Right cardiac atrium (tissue), 5 donors: ENCODE measurements around the gene TMEM69. TPM values are rescaled to one million over a fixed set of nuclear protein-coding genes. Genes with fewer than 3 reads are reported as not detected.
A peak's percentile ranks its signal among the peaks of the same experiment; 100 is the strongest.
"Not testable (repeated sequence)": the region's sequence is repeated elsewhere in the genome, so short reads cannot be mapped to it uniquely, and the experiment has no call there.

ENCODE experiments used
- ATAC-seq, 2 donors: fragments of 200-7000 bp; cut with Tn5 transposase; one replicate each; pipeline versions ENCODE4 v1.8.0 to v1.9.1; 2020; ENCODE audit warnings: moderate library complexity in 2 of 2, mild to moderate bottlenecking in 1 of 2
- DNase-seq, 3 donors: peaks; one replicate each; pipeline ENCODE4 v3.0.0-alpha.2; 2020
- H3K27ac ChIP-seq: one replicate; pipeline ENCODE4 v1.5.1; 2013; ENCODE audit warnings: mild to moderate bottlenecking, low read length, control low read depth, moderate library complexity
- H3K27me3 ChIP-seq: one replicate; pipeline ENCODE4 v1.6.1; 2013; ENCODE audit not compliant: control insufficient read depth, insufficient read depth
- H3K4me1 ChIP-seq: one replicate; pipeline ENCODE4 v1.6.1; 2013; ENCODE audit warnings: low read length; ENCODE audit not compliant: control insufficient read depth, insufficient read depth
- H3K4me3 ChIP-seq: one replicate; pipeline ENCODE4 v1.5.1; 2013; ENCODE audit warnings: low read length, control low read depth
- H3K9me3 ChIP-seq: one replicate; pipeline ENCODE4 v1.6.1; 2013; ENCODE audit warnings: low read length; ENCODE audit not compliant: control insufficient read depth
- WGBS: extraction: QIAGEN DNeasy Blood & Tissue Kit; methylation state at CpG from one replicate; pipeline ENCODE4 v1.1.7; 2013; 5-methylcytosine and 5-hydroxymethylcytosine counted together
- intact Hi-C, 4 donors: fragments of 100-400 bp; cut with DNase I; formaldehyde crosslinking; loops; one replicate each; pipeline versions ENCODE4 v1.11.0 to v1.14.0; 2022 to 2023
- polyA plus RNA-seq: library from polyadenylated mRNA; stranded (reverse); fragments of 200-250 nt; gene quantifications from one replicate; pipeline ENCODE4 v1.2.3, GENCODE V29; 2013
- total RNA-seq, 4 donors: library from RNA; stranded (reverse); fragmentation: NEBNext Ultra II Directional; extraction: Animal tissue kit (Norgen Biotek cat#: 25700); gene quantifications; one replicate each; pipeline ENCODE4 v1.2.1, GENCODE V29; 2021
- donor health status: healthy with polysubstance abuse.
- donor health status: DM: no; HTN: yes; CAD: no.
- donor health status: DM: no; HTN: no; CAD: no.
- donor health status: DM: no; HTN: yes; CAD: no; lungs with severe emphysema.
- donor health status: DM: yes; HTN: yes; CAD: no.

TMEM69 gene
- total and polyA plus RNA-seq, 5 donors, result 21.6 to 32.4 (median 24.9) TPM

DNA sequence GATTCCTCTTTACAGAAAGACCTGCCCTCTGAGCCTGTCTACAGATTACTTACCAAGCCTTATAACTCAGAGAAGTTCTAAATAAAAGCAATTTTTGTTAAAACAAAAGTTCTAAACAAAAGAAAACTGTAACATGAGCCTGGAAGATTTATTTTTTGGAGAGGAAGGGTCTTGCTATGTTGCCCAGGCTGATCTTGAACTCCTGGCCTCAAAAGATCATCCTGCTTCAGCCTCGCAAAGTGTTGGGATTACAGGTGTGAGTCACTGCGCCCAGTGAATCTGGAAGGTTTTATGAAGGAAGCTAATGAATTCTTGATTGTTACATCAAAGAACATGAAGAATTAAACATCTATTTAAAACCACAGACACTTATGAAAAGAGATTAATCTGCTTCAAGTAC is 28.8 kb upstream of the TMEM69 start:
- Histone ChIP-seq H3K4me1 (peaks cover 2% of the 10 kb centered on the region), H3K9me3 (no peaks in the 10 kb centered on the region), H3K27me3 (no peaks in the 10 kb centered on the region), H3K27ac (no peak overlapping the region), H3K4me3 (no peak overlapping the region)
- DNase-seq, result no peak
- intact Hi-C loops, result no loop called here
- 98% methylated on average over 2 of the region's 2 CpGs for whole genome bisulfite sequencing
- ATAC-seq, result no peak

GRCh38 chr1:45660336-45660735 is 27.6 kb upstream of the TMEM69 start:
- intact Hi-C loops, result no loop called here
- Histone ChIP-seq H3K4me1 (peaks cover 2% of the 10 kb centered on the region), H3K9me3 (no peaks in the 10 kb centered on the region), H3K27ac (no peak overlapping the region), H3K4me3 (no peak overlapping the region), H3K27me3 (no peaks in the 10 kb centered on the region)
- ATAC-seq (no peak), DNase-seq (no peak)
- WGBS, result 62% methylated on average over 2 of the region's 2 CpGs

GRCh38 chr1:45666836-45667235 is 21.1 kb upstream of the TMEM69 start:
- Histone ChIP-seq H3K27me3 (no peaks in the 10 kb centered on the region), H3K9me3 (no peaks in the 10 kb centered on the region), H3K4me1 (peaks cover 10% of the 10 kb centered on the region), H3K27ac (no peak overlapping the region), H3K4me3 (no peak overlapping the region)
- intact Hi-C loops, result no loop called here
- no peak for ATAC-seq
- no peak for DNase-seq
- WGBS, result 62% methylated on average over 2 of the region's 2 CpGs

GRCh38 chr1:45667321-45668111 is 20.5 kb upstream of the TMEM69 start:
- no peaks in the 10 kb centered on the region for H3K9me3 ChIP-seq
- no peak overlapping the region for H3K4me3 ChIP-seq
- H3K27ac ChIP-seq, result no peak overlapping the region
- no peak for DNase-seq
- no peaks in the 10 kb centered on the region for H3K27me3 ChIP-seq
- peaks cover 10% of the 10 kb centered on the region for H3K4me1 ChIP-seq
- intact Hi-C loops, result no loop called here
- no peak for ATAC-seq
- WGBS, result 72% methylated on average over 8 of the region's 8 CpGs

- intact Hi-C loops, result no loop called here
- H3K27me3 ChIP-seq, result no peaks in the 10 kb centered on the region
- WGBS, result 96% methylated on average over 4 of the region's 4 CpGs
- H3K9me3 ChIP-seq, result no peaks in the 10 kb centered on the region
- no peak for DNase-seq
- no peak for ATAC-seq
- H3K27ac ChIP-seq, result no peak overlapping the region
- peaks cover 13% of the 10 kb centered on the region for H3K4me1 ChIP-seq
- no peak overlapping the region for H3K4me3 ChIP-seq
Observed at GRCh38 chr1:45668526-45668925, 19.5 kb upstream of the TMEM69 start.

DNA sequence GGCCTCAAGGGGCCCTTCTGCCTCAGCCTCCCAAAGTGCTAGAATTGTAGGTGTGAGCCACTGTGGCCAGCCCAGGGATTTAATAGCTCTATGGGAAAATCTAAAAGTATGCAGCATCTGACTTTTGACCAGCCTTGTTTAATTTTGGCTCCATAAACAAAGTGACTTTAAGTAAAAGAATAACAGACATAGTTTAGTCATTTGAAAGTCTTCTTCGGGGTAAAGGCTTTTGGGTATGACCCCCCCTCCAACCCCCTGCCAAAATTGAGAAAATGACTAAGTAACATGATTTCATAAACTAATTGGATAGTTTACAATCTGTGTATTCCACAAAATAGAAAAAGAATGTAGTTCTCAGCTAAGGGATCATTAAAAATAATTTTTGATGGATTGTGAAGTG is 18.6 kb upstream of the TMEM69 start:
- WGBS, result 69% methylated on average over 1 of the region's 1 CpG
- DNase-seq (no peak), ATAC-seq (no peak)
- no peak overlapping the region for H3K4me3 ChIP-seq
- intact Hi-C loops, result no loop called here
- no peaks in the 10 kb centered on the region for H3K27me3 ChIP-seq
- no peak overlapping the region for H3K27ac ChIP-seq
- peaks cover 15% of the 10 kb centered on the region for H3K4me1 ChIP-seq
- no peaks in the 10 kb centered on the region for H3K9me3 ChIP-seq

- intact Hi-C loops, result no loop called here
- Histone ChIP-seq H3K4me3 (no peak overlapping the region), H3K9me3 (no peaks in the 10 kb centered on the region), H3K27me3 (no peaks in the 10 kb centered on the region), H3K4me1 (peaks cover 15% of the 10 kb centered on the region), H3K27ac (no peak overlapping the region)
- DNase-seq (no peak), ATAC-seq (no peak)
- 69% methylated on average over 6 of the region's 6 CpGs for WGBS
Observed at GRCh38 chr1:45669859-45670655, 17.9 kb upstream of the TMEM69 start.

GRCh38 chr1:45673956-45674355 is 14.0 kb upstream of the TMEM69 start:
- intact Hi-C loops, result no loop called here
- H3K4me1 ChIP-seq, result peaks cover 16% of the 10 kb centered on the region
- no peaks in the 10 kb centered on the region for H3K9me3 ChIP-seq
- no peak for ATAC-seq
- peak overlapping the region; percentile 37 for H3K27ac ChIP-seq
- H3K4me3 ChIP-seq, result no peak overlapping the region
- DNase-seq, result no peak
- 86% methylated on average over 4 of the region's 4 CpGs for WGBS
- no peaks in the 10 kb centered on the region for H3K27me3 ChIP-seq

DNA sequence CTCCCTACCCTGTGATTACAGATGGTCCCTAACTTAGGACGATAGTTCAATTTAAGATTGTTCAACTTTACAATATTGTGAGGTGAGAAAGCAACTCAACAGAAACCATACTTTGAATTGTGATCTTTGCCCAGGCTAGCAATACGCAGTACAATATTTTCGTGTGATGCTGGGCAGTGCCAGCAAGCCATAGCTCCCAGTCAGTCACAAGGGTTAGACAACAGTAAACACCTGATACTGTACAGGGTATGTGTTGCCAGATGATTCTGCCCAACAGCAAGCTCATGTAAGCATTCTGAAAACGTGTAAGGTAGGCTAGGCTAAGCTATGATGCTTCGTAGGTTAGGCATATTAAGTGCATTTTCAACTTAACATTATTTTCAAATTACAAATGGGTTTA is 13.5 kb upstream of the TMEM69 start:
- Histone ChIP-seq H3K27me3 (no peaks in the 10 kb centered on the region), H3K9me3 (no peaks in the 10 kb centered on the region), H3K27ac (no peak overlapping the region), H3K4me3 (no peak overlapping the region), H3K4me1 (peaks cover 16% of the 10 kb centered on the region)
- DNase-seq (no peak), ATAC-seq (peak; percentile 46 to 47)
- WGBS, result 66% methylated on average over 5 of the region's 5 CpGs
- intact Hi-C loops, result no loop called here

DNA sequence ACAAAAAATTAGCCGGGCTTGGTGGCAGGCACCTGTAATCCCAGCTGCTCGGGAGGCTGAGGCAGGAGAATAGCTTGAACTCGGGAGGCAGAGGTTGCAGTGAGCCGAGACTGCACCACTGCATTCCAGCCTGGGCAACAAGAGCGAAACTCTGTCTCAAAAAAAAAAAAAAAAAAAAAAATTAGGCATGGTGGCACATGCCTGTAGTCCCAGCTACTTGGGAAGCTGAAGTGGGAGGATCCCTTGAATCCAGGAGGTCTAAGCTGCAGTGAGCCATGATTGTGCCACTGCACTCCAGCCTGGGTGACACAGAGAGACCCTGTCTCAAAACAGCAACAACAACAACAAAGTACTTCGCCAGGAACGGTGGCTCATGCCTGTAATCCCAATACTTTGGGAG is 11.4 kb upstream of the TMEM69 start:
- ATAC-seq, H3K4me3 ChIP-seq, intact Hi-C loops, DNase-seq, H3K27me3 ChIP-seq, H3K27ac ChIP-seq, H3K9me3 ChIP-seq: not testable (repeated sequence)
- peaks cover 17% of the 10 kb centered on the region for H3K4me1 ChIP-seq
- WGBS, result 88% methylated on average over 7 of the region's 7 CpGs

GRCh38 chr1:45677751-45678245 is 10.2 kb upstream of the TMEM69 start:
- Histone ChIP-seq H3K9me3 (no peaks in the 10 kb centered on the region), H3K27me3 (no peaks in the 10 kb centered on the region), H3K27ac (no peak overlapping the region), H3K4me1 (peaks cover 17% of the 10 kb centered on the region), H3K4me3 (no peak overlapping the region)
- WGBS, result 65% methylated on average over 3 of the region's 3 CpGs
- no peak for DNase-seq
- no peak for ATAC-seq
- intact Hi-C loops, result no loop called here
